Stimulated activated CD4-positive, alpha-beta T cell treated with anti-CD3 and anti-CD28 coated beads, Interleukin-4, amount 100 ng/mL, for 1 hour (primary cell): ENCODE data around the gene SPINT2.
A peak's percentile ranks its signal among the peaks of the same experiment; 100 is the strongest.
"Not testable (repeated sequence)": the region's sequence is repeated elsewhere in the genome, so short reads cannot be mapped to it uniquely, and the experiment has no call there.

ENCODE experiments used
- DNase-seq: peaks from one replicate; pipeline ENCODE4 v3.0.0-alpha.2; 2020

The SPINT2 gene

GRCh38 chr19:38243279-38243673 lies 21.1 kb upstream of the SPINT2 start:
- no peak for DNase-seq

DNA sequence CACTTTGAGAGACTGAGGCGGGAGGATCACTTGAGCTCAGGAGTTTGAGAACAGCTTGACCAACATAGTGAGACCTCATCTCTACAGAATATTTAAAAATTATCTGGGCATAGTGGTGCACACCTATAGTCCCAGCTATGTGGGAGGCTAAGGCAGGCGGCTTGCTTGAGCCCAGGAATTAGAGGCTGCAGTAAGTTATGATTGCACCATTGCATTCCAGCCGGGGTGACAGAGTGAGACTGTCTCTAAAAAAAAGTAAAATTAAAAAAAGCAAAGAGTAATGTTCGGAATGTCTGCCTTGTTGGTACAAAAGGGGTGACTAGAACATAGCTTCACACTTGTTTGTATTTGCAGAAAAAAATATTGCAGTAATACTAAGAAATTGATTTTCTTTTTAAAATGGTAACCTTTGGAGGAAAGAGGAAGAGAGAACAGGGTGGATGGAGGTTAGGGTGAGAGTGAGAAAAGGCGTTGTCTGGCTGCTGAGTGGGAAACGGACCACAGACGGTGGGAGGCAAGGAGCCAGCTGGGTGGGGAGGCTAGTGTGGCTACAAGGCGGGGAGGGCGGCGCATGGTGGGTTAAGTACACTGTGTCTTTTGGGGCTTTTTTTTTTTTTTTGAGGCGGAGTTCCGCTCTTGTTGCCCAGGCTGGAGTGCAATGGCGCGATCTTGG lies 18.4 kb upstream of the SPINT2 start:
- no peak for DNase-seq

DNA sequence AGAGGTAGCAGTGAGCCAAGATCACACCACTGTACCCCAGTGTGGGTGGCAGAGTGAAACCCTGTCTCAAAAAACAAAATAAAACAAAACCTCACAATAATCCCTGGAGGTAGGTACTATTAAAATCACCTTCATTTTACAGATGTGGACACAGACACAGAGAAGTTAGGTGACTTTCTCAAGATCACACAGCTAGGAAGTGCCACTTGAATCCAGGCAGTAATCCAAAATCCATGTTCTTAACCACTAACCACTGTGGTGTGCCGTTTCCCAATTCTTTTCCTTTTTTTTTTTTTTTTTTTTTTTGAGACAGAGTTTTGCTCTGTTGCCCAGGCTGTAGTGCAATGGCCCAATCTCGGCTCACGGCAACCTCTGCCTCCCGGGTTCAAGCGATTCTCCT lies 17.2 kb upstream of the SPINT2 start:
- no peak for DNase-seq

DNA sequence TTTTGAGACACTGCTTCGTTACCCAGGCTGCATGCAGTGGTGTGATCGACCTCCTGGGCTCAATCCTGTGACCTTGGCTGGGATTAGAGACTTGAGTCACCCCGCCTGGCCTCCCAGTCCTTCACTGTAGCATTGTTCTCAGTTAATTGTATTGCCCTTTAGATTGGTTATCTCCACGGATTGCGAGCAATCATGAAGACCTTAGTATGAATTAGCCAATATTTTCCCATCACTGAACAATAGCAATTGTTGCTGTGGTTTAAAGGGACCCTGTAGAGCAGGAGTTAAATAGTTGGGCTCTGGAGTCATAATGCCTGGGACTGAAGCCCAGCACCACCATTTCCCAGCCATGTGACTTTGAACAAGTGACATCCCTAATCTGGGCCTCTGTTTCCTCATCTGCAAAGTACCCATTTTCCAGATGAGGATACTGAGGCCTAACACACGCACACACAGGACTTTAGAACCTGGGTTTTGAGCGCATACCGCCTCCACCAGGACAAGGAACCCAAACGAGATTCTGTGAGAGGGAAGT lies 16.6 kb upstream of the SPINT2 start:
- DNase-seq = no peak

- DNase-seq = no peak
These were observed 16.0 kb upstream of the SPINT2 start for GRCh38 chr19:38248421-38248820.

- DNase-seq = no peak
These were observed 13.9 kb upstream of the SPINT2 start for GRCh38 chr19:38250428-38250820.

- DNase-seq = no peak
These were observed 13.4 kb upstream of the SPINT2 start for GRCh38 chr19:38250821-38251563.

DNA sequence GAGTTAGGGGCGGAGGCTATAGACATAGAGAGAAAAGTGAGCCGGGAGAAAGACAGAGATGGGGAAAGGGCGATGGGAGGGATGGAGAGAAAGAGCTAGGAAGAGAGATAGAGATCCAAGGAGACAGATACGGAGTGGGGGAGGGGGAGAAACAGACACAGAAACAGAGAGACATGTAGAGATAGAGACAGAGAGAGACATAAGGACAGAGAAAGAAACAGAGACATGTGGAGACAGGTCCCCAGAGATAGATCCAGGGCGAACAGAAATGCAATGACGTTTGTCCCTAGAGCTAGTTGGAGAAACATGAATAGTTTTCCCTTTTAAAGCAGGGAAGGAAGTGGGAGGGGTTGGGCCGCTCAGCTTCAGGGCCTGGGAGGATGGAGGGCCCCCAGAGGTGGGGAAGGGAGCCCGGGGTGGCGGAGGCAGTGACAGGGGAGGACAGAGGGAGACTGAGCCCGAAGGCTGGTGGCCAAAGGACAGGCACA lies 12.8 kb upstream of the SPINT2 start:
- no peak for DNase-seq

- DNase-seq = no peak
These were observed 12.0 kb upstream of the SPINT2 start for GRCh38 chr19:38252385-38252784.

- no peak for DNase-seq
These were observed 11.3 kb upstream of the SPINT2 start for GRCh38 chr19:38252941-38253691.

DNA sequence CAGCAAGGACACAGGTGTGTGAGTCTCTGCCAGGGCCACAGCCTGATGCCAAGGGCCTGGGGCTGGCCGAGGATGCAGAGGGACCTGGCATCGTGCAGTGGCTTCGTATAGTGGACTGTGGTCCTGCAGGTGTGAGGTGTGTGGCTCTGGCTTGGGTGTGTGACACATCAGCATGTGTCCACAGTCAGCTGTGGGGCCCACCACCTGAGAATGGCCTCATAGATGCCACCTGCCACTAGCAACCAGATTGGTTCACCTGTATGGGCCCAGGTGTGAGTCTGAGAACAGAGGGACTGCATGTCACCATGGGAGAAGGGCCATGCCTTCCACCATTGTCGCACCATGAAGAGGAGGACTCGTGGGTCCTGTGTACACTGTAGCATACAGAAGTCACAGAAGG lies 10.6 kb upstream of the SPINT2 start:
- no peak for DNase-seq

GRCh38 chr19:38255383-38256014 lies 8.9 kb upstream of the SPINT2 start:
- no peak for DNase-seq

DNA sequence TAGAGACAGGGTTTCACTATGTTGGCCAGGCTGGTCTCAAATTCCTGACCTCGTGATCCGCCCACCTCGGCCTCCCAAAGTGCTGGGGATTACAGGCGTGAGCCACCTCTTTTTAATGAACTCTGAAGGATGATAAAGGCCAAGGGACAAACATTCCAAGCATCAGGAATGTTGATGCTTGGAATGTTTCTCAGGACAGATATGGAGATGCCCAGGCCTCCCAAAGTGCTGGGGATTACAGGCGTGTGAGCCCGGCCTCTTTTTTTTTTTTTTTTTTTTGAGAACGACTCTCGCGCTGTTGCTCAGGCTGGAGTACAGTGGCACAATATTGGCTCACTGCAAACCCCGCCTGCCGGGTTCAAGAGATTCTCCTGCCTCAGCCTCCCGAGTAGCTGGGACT lies 2.4 kb upstream of the SPINT2 start:
- not testable (repeated sequence) for DNase-seq

DNA sequence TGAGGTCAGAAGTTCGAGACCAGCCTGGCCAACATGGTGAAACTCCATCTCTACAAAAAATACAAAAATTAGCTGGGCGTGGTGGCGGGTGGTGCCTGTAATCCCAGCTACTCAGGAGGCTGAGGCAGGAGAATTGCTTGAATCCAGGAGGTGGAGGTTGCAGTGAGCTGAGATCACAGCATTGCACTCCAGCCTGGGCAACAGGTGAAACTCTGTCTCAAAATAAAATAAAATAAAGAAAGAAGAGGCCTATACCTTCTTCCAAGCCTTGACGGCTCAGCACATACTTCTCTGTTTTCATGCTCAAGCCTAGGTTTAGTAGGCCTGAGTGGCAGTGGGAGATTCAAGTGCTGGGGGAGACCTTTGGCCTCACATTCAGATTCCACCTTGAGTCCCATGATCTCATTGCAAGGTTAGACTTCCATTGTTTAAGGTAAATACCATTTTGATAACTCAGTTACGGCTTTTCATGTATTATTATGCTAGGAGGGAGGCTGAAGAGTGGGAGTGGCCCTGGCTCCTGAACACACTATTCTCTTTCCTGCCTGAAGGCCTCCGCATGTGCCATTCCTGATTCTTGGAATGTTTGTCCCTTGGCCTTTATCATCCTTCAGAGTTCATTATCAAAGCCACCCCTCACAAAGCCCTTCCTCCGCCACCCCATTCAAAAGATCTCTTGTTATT lies 1.6 kb upstream of the SPINT2 start:
- DNase-seq = no peak

DNA sequence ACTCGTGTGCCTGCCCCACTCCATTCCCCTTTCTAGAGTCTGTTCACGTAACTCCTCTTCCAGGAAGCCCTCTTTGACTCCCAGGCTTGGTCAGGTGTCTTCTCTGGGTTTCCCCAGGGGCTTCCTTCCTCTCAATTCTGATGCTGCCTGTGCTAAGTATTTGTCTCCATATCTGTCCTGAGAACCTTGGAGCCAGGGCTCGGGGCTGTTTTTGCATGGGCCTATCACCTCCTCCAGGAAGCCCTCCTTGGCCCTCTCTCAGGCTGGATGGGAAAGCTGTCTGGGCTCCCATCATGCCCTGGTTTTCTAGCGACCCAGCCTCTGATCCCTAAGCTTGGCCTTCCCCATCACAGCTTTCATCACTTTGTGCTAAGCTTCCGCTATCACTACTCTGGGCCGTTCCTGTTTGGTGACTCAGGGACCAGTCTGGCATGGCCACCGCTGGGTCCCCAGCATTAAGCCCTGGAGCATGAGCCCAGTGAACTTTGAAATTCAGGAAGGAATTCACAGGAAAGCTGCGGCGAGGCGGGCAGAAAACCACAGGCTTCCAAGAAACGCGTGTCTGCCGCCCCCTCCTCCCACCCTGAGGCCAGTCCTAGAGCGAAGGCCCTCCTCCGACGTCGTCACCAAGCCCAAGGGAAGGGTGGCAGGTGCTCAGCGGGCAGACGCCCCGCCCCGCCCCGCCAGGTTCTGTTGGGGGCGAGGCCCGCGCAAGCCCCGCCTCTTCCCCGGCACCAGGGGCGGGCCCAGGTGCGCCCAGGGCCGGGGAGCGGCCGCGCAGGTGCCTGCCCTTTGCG lies 486 bp upstream of the SPINT2 start:
- peak; percentile 78 for DNase-seq

DNA sequence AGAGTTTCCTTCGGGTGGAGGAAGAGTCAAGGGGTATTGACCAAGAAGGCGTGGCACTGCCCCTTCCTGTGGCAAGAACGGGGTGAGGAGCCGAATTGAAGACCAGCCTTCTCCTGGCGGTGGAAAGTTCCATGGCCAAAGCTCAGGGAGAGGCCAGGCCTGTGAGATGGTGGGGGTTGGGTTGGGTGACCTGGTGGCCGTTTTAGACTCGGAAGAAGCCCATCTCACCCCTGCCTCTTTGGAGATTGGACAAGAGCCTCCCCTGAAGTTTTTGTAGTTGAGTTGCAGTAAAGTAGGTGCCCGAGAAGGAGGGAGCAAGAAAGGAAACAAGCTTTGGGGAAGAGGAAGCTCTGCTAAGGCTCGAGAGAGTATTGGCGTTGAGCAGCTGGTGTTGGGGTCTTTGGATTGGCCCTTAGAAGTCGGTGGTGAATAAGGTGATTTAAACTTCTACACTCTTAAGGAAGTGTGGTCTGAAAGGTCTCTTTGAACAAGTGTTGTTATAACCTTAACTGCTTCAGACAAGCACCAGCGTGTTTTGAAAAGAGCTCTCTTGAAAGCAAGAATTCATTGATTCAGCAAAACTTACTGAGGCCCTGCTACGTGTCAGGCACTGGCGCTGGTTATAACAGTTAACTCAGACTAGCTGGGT lies 964 bp downstream of the SPINT2 start:
- DNase-seq = no peak

DNA sequence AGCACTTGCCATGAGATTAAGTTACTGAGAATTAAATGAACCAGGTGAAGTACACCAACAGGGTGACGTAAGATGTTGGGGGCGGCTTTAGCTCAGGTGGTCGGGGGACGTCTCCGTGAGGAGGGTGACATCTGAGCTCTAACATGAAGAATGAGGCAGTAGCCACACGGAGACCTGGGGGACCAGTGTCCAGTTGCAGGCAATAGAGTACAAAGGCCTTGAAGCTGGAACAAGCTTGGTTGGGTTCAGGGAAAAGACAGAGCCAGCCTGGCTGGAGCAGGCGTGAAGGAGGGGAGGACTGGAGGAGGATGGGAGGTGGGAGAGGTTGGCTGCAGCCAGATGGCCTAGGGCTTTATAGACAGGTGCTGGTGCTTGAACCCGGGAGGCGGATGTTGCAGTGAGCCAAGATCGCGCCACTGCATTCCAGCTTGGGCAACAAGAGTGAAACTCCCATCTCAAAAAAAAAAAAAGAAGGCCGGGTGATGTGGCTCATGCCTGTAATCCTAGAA lies 1.6 kb downstream of the SPINT2 start:
- DNase-seq = no peak

- DNase-seq = no peak
These were observed 2.7 kb downstream of the SPINT2 start for GRCh38 chr19:38266981-38267597.

- no peak for DNase-seq
These were observed 3.5 kb downstream of the SPINT2 start for GRCh38 chr19:38267761-38268483.

DNA sequence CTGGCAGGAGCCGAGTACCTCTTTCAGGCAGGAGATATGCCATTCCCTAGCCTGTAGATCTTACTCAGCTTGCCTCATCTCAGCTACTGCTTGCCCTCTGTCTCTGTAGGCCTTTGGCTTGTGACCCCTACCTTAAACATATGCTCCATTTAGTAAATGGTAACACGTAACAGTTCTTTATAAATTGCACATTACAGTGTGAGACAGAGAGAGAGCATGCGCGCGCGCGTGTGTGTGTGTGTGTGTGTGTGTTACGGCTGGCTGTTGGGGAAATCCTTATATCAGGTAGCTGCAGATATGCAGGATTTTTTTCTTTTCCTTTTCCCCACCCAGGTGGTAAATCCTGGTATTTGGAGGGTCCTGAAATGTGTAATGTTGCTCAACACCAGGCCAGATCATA lies 4.2 kb downstream of the SPINT2 start:
- no peak for DNase-seq
